NCI-H345 treated with DMSO at 0.1 percent for 48 hours (cell line): ENCODE measurements around the gene SKIC8.
"Not testable (repeated sequence)": the region's sequence is repeated elsewhere in the genome, so short reads cannot be mapped to it uniquely, and the experiment has no call there.

Source experiments
- DNase-seq: peaks from one replicate; lab custom pipeline; 2025; ENCODE audit not compliant: unreplicated experiment; lab: John Stamatoyannopoulos, UW

Gene SKIC8

DNA sequence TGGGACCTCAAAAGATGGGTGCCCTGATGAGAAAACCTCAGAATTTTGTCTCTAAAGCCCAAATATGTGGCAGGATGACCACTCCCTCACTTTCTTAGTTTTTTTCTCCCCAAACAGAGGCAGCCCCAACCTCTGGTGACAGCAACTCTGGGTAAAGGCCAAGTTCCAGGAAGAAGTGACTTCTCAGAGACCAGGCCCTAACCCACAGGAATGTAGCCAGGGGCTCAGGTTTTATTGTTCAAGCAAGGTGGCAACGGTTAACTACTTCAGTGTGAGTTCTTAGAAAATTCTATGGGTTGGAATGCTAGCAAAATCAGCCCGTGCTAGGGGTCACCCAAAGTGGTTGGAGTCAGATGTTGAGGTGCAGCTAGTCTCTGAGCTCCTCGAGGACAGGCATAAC lies 40.2 kb downstream of the SKIC8 start:
- no peak for DNase-seq

DNA sequence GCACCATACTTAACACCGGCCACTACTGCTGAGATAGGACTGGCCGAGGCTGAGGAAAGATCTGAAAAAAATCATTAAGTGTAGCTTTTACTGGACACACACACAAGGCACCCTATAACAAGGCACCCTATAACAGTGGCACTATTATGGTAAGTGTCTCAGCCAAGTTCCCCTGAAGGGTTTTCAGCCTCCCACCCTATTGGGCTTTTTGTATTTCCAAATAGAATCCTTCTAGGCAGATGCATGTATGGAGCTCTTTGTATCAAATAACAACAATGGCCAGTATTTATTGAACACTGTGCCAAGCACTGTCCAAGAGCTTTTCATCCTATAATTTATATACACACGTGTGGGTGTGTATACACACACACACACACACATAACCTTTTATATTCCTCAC lies 41.7 kb downstream of the SKIC8 start:
- no peak for DNase-seq

DNA sequence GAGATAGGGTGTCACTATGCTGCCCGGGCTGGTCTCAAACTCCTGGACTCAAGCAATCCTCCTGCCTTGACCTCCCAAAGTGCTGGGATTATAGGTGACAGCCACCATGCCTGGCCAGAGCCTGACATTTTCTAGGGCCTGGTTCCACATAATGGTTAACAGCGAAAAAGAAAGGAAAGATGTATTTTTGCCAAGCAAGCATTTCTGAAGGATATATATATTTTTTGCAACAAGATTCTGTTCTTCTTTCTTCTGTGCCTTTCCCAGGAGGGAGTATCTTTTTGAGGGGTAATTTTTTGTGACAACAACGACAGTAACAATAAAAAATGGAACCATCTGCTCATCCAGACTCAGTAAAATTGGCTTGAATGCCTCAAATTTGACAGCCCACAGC lies 43.4 kb downstream of the SKIC8 start:
- no peak for DNase-seq

DNA sequence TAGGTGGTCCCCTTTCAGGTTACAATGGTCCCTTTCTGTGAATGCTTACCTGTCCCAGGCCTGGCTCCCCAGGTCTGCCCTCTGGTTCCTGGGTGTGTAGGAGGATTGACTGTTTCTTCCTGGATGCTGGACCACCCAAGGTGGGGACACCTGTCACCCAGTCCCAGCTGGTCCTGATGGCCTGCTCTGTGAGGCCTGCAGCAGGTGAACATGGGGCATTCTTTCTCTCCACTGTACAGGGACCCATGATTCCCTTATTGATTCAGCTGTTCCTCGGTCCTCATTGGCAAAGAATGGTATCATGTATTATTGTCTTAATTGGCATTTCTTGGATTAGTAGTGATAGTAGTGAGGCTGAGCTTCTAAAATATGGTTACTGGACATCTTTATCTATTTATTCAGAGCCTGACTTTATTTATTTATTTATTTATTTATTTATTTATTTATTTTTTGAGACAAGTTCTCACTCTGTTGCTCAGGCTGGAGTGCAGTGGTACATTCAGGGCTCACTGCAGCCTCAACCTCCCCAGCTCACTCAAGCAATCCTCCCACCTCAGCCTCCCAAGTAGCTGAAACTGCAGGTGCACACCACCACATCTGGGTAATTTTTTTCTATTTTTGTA lies 43.9 kb downstream of the SKIC8 start:
- DNase-seq = no peak

DNA sequence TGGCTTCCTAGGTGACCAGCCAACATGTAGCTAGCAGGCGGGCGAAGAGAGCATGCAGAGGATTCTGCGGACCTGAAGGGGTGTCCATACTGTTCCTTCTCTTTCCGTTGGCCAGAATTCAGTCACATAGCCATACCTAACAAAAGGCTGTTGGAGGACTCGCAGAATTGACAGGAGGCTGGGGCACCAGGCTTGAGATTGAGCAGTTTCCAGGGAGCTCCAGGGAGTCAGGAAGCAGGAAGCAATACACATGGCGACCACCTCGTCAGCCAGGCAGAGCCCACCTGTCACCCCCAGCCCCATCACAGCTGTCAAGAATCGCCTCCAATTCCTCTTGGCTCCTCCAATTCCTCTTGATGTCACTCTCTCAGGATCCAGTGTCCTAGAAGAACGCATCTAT lies 48.3 kb downstream of the SKIC8 start:
- DNase-seq = no peak

DNA sequence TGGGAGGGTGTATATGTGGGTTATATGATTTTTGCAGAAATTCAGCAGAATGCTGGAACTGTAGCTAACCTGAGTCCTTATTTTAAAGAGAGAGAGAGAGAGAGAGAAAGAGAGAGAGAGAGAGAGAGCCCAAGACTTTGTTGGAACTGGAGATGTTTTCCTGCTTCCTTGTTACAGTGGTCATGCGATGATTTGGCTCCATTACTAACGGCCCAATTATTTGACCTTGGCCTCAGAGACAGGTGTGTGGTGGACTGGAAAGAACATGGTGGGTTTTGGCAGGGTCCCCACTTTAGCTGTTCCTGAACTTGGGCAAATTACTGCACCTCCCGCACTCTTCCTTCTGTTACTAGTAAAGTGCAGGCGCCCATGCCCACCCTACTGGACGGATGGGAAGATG lies 50.3 kb downstream of the SKIC8 start:
- DNase-seq = no peak

DNA sequence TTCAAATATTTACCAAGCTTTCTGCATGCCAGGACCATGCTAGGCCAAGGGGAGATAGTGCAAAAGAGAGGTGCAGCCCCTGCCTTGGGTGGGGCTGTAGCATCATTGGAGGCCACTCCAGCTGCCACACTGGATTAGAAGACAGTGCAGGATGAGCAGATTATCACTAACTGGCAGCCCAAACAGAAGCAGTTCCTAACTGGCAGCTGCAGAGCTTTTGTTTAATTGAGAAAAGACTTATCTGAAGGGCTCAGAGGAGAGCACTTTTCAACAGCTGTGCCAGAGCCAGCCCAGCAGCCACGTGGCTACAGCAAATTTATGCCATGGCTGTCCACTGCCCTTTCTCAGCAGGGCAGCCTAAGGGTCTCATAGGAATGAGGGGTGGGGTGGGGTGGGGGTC lies 51.5 kb downstream of the SKIC8 start:
- no peak for DNase-seq

DNA sequence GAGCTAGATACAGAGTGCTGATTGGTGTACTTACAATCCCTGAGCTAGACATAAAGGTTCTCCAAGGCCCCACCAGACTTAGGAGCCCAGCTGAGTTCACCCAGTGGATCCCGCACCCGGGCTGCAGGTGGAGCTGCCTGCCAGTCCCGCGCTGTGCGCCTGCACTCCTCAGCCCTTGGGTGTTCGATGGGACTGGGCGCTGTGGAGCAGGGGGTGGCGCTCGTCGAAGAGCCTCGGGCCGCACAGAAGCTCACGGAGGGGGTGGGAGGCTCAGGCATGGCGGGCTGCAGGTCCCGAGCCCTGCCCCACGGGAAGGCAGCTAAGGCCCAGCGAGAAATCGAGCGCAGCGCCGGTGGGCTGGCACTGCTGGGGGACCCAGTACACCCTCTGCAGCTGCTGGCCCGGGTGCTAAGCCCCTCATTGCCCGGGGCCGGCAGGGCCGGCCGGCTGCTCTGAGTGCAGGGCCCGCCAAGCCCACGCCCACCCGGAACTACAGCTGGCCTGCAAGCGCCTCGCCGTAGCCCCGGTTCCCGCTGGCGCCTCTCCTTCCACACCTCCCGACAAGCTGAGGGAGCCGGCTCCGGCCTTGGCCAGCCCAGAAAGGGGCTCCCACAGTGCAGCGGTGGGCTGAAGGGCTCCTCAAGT lies 53.3 kb downstream of the SKIC8 start:
- not testable (repeated sequence) for DNase-seq

DNA sequence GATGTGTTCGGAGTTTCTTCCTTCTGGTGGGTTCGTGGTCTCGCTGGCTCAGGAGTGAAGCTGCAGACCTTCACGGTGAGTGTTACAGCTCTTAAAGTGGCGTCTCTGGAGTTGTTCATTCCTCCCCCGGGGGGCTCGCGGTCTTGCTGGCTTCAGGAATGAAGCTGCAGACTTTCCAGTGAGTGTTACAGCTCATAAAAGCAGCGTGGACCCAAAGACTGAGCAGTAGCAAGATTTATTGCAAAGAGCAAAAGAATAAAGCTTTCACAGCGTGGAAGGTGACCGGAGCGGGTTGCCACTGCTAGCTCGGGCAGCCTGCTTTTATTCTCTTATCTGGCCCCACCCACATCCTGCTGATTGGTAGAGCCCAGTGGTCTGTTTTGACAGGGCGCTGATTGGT lies 54.0 kb downstream of the SKIC8 start:
- not testable (repeated sequence) for DNase-seq

DNA sequence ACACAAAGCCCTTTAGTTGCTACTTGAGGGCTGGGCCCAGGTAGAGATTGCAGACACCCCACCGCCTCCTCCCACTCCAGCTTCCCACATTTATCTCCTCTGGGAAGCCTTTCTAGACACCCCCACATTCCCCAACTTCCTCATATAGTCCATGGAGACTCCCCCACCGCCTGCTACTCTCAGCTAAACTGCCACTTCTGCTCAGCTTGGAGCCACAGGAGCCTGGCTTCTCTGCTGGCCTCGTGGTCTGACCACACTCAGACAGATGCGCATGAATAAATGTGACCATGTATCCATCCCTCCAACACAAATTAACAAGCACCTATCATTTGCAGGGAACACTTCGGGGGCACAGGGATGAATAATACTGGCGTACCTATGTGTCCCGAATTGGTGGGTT lies 54.5 kb downstream of the SKIC8 start:
- DNase-seq = no peak

DNA sequence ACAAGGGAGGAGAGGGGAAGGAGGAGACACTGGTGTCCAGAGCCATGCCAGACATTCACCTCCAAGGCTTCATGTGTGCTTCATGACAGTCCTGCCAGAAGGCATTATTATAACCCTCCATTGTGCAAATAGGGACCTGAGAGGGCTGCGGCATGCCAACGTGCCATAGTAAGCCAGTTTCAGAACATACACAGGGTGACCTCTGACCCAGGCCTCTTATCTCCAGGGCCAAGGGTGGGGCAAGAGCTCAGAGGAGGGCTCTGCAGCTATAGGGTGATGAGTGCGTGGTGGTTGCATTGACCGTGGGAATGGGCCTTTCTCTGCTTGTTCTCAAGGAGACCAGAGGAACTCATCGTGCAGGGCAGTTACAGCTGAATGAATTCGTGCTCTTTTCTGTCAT lies 55.3 kb downstream of the SKIC8 start:
- no peak for DNase-seq

DNA sequence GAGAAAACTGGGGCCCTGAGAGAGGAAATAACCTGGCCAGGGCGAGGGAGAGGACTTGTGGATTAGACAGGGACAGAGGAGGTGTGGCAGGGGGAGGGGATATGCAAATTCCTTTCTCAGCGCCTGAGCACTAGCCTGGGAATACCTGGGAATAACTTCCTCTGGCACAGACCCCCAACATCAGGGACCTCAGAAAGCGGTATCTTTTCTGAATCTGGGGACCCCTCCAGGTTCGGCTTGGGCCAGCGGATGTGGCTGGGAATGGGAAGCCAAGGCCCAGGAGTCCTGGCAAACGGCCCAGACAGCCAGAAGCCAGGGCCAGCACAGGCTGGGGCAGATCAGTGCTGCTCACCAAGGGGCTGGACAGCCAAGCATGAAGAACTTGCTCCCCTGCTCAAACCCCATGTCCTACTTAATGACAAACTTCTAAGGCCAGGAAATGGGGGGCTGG lies 55.9 kb downstream of the SKIC8 start:
- DNase-seq = no peak

DNA sequence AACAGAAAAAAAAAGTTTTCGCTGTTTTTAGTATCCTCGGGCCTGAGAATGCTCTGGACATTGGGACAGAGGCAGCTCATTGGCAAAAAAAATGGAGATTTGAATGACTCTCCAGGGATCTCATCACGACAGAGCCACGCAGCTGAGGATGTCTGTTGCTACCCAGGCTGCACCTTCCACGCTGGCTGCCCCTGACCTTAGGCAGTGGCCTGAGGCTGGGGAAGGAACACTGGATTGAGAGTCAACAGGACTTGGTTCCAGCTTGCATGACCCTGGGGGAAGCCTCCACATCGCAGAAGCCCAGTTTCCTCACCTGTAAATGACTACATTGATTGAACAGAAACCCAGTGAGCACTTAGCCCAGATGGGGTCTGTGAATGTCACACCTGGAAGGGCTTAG lies 56.4 kb downstream of the SKIC8 start:
- no peak for DNase-seq

DNA sequence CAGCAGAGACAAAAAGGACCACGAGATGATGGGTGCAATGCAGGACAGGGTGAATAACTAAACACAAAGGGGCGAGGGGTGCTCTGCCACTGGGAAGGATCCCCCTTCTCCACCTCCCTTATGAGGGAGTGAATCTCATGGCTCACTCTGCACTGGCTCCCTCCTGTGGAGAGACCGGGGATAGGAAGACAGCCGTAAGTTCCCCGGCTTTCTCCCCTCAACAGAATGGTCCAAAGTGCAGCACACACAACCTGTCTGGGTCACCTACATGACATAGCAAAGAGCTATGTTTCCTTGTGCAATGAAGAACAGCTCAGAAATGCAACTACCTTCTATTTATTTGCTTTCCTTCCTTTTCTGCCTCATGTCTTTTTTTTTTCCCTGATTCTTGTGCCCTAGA lies 57.3 kb downstream of the SKIC8 start:
- DNase-seq = no peak

DNA sequence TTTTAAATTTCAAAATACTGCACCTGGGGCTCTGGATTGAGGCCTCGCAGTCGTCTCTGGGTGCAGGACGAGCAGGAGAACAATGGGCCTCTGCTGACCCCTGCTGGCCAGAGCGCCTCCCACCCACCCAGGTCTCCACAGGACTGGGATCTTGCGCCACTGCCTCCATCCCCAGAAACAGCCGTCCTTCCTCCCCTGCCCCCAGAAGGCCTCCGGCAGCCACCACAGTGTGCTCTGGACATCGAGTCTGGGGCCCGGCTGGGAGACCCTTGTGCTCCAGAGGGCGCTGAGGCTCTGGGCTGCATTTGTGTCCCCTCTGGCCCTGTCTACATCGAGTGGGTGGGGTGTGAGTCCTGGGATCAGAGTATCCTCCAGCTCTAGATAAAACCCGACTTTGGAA lies 58.4 kb downstream of the SKIC8 start:
- DNase-seq = peak; percentile 28

DNA sequence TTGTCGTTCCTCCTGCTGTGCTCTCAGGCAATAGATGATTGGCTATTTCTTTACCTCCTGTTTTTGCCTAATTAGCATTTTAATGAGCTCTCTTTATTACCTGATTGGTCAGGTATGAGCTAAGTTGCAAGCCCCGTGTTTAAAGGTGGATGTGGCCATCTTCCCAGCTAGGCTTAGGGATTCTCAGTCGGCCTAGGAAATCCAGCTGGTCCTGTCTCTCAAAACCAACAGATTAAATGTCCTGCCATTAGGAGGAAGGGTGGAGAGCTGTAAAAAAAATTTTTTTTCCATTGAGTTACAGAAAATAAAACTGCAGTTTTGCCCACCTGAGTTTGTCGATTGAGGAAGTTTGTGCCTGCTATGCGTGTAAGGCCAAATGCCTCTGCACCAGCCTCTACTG lies 59.6 kb downstream of the SKIC8 start:
- no peak for DNase-seq

DNA sequence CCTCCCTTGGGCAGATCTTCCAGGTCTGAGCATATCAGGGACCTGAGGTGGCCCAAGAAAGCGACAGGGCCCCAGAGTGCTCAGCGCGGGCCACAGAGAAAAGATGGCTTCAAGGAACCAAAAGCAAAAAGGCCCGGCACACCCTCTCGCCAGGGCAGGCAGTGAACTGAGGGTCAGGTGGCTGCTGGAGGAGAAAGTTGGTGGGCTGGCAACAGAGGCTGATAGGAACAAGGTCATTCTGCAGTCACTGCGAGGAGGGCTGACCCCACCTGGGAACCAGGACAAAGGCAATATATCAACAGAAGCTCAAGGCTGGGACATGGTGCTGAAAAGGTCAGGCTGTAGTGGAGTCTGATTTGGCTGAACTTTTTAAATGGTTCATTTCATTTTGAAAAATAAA lies 62.3 kb downstream of the SKIC8 start:
- no peak for DNase-seq

DNA sequence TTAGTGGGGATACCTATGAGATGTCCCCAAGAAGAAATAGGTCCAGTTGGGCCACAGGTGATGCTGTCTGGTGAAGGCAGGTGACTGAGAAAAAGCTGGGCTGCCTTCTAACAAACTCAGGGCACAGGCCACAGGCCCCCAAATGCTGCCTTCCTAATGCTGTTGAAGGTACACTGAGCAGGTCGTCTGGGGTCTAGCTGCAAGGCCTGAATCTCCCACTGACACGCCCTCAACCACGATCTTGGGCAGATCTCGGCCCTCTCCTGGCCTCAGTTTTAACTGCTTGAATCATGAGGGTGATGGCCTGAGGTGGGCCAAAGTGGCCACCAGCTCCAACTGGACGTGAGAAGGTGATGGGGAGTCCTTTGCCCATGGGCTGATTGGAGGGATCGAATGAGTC lies 62.9 kb downstream of the SKIC8 start:
- no peak for DNase-seq

DNA sequence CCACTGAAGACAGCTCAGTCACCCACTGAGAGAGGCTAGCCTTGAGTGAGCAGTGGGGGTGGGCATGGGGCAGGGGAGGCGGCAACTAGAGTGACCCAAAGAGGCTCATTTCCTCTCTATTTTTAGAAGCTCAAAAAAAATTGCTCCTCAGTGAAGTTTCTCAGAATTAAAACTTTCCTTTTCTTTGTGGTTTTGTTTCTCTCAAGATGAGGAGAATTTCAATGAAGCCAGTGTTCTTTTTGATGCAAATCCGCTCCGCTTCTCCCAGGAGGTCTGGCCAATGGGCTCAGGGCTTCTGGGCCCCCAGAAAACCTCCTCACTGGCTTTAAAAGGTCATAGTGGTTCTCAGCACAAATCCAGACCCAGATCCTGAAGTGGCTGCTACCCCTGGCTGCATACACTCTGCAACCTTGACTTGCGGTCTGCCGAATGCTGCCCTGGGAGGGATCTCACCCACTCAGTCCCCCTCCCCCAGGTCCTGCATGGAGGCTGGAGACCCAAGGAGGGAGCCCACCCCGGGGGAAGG lies 64.8 kb downstream of the SKIC8 start, which contains the start of gene ACSBG1:
Gene ACSBG1, minus strand, starts transcription at position 51 of the 526 bp plus-strand sequence. CDS start 64 bp downstream, outside the sequence.
- no peak for DNase-seq

DNA sequence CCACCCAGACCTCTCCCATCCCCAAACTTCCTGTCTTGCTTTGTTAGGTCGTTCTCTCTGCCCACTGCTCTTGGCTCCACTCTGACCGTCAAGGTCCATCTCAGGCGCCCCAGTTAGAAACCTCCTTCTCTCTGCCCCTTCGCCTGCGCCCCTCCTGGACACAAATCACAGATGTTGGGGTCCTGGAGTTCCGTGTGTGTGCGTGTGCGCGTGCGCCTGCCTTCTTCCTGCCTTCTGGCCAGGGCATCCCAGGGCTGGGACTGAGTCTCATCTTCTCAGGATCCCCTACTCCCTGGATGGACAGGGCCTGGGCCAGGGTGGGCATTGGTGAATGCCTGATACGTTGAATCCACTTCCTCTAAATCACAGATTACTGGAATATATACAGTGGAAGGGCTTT lies 65.9 kb downstream of the SKIC8 start:
- DNase-seq = no peak
